ENCODE results near the gene UCN.
"Not testable (repeated sequence)": the region's sequence is repeated elsewhere in the genome, so short reads cannot be mapped to it uniquely, and the experiment has no call there.

The UCN gene

GRCh38 chr2:27270131-27270530 is 38.1 kb downstream of the UCN start:
- Histone ChIP-seq H3K9ac (ENCODE audit: low read length in 2 of 2) (no peak overlapping the region), H3K27me3 (ENCODE audit: control insufficient read depth in 1 of 2, insufficient read depth in 2 of 2, low read length in 2 of 2) (peaks cover 31% of the 10 kb centered on the region in 2 donors), H3K27ac (ENCODE audit: low read length) (no peak overlapping the region), H3K36me3 (ENCODE audit: control insufficient read depth in 2 of 2, insufficient read depth in 2 of 2, low read length in 2 of 2) (no peaks in the 10 kb centered on the region), H3K4me1 (ENCODE audit: control insufficient read depth, insufficient read depth, low read length) (peaks cover under 1% of the 10 kb centered on the region), H3K9me3 (ENCODE audit: control insufficient read depth in 2 of 2, low read length in 2 of 2) (no peaks in the 10 kb centered on the region), H3K4me3 (ENCODE audit: low read length in 2 of 2) (no peak overlapping the region)

- Histone ChIP-seq H3K4me1 (ENCODE audit: control insufficient read depth, insufficient read depth, low read length) (peaks cover 19% of the 10 kb centered on the region), H3K27me3 (ENCODE audit: control insufficient read depth in 1 of 2, insufficient read depth in 2 of 2, low read length in 2 of 2) (peaks cover 44 to 49% of the 10 kb centered on the region in 2 donors)
- H3K27ac ChIP-seq (ENCODE audit: low read length); H3K9me3 ChIP-seq (ENCODE audit: control insufficient read depth in 2 of 2, low read length in 2 of 2); H3K4me3 ChIP-seq (ENCODE audit: low read length in 2 of 2); H3K36me3 ChIP-seq (ENCODE audit: control insufficient read depth in 2 of 2, insufficient read depth in 2 of 2, low read length in 2 of 2); H3K9ac ChIP-seq (ENCODE audit: low read length in 2 of 2): not testable (repeated sequence)
These were observed 39.9 kb downstream of the UCN start for GRCh38 chr2:27268296-27268695.

- no peak overlapping the region for H3K27ac ChIP-seq (ENCODE audit: low read length)
- peaks cover 36% of the 10 kb centered on the region for H3K4me1 ChIP-seq (ENCODE audit: control insufficient read depth, insufficient read depth, low read length)
- no peaks in the 10 kb centered on the region for H3K36me3 ChIP-seq (ENCODE audit: control insufficient read depth in 2 of 2, insufficient read depth in 2 of 2, low read length in 2 of 2)
- peaks cover 53 to 68% of the 10 kb centered on the region in 2 donors for H3K27me3 ChIP-seq (ENCODE audit: control insufficient read depth in 1 of 2, insufficient read depth in 2 of 2, low read length in 2 of 2)
- H3K4me3 ChIP-seq (ENCODE audit: low read length in 2 of 2) = no peak overlapping the region
- H3K9me3 ChIP-seq (ENCODE audit: control insufficient read depth in 2 of 2, low read length in 2 of 2) = no peaks in the 10 kb centered on the region
- H3K9ac ChIP-seq (ENCODE audit: low read length in 2 of 2) = no peak overlapping the region
These were observed 42.7 kb downstream of the UCN start for GRCh38 chr2:27265536-27265870.

GRCh38 chr2:27264753-27265535 is 43.3 kb downstream of the UCN start:
- Histone ChIP-seq H3K27ac (ENCODE audit: low read length) (no peak overlapping the region), H3K36me3 (ENCODE audit: control insufficient read depth in 2 of 2, insufficient read depth in 2 of 2, low read length in 2 of 2) (no peaks in the 10 kb centered on the region), H3K9ac (ENCODE audit: low read length in 2 of 2) (no peak overlapping the region), H3K4me1 (ENCODE audit: control insufficient read depth, insufficient read depth, low read length) (peaks cover 36% of the 10 kb centered on the region), H3K4me3 (ENCODE audit: low read length in 2 of 2) (peak overlapping the region; percentile 34 to 59), H3K27me3 (ENCODE audit: control insufficient read depth in 1 of 2, insufficient read depth in 2 of 2, low read length in 2 of 2) (peaks cover 59 to 72% of the 10 kb centered on the region in 2 donors), H3K9me3 (ENCODE audit: control insufficient read depth in 2 of 2, low read length in 2 of 2) (no peaks in the 10 kb centered on the region)

- peaks cover 62 to 76% of the 10 kb centered on the region in 2 donors for H3K27me3 ChIP-seq (ENCODE audit: control insufficient read depth in 1 of 2, insufficient read depth in 2 of 2, low read length in 2 of 2)
- H3K9ac ChIP-seq (ENCODE audit: low read length in 2 of 2) = no peak overlapping the region
- no peaks in the 10 kb centered on the region for H3K36me3 ChIP-seq (ENCODE audit: control insufficient read depth in 2 of 2, insufficient read depth in 2 of 2, low read length in 2 of 2)
- no peak overlapping the region for H3K27ac ChIP-seq (ENCODE audit: low read length)
- H3K4me1 ChIP-seq (ENCODE audit: control insufficient read depth, insufficient read depth, low read length) = peaks cover 36% of the 10 kb centered on the region
- peak overlapping the region; percentile 34 to 60 for H3K4me3 ChIP-seq (ENCODE audit: low read length in 2 of 2)
- H3K9me3 ChIP-seq (ENCODE audit: control insufficient read depth in 2 of 2, low read length in 2 of 2) = no peaks in the 10 kb centered on the region
These were observed 43.9 kb downstream of the UCN start for GRCh38 chr2:27264253-27264752.

GRCh38 chr2:27263287-27264252 is 44.7 kb downstream of the UCN start:
- Histone ChIP-seq H3K27ac (ENCODE audit: low read length) (no peak overlapping the region), H3K9ac (ENCODE audit: low read length in 2 of 2) (no peak overlapping the region), H3K36me3 (ENCODE audit: control insufficient read depth in 2 of 2, insufficient read depth in 2 of 2, low read length in 2 of 2) (no peaks in the 10 kb centered on the region), H3K27me3 (ENCODE audit: control insufficient read depth in 1 of 2, insufficient read depth in 2 of 2, low read length in 2 of 2) (peaks cover 64 to 80% of the 10 kb centered on the region in 2 donors), H3K9me3 (ENCODE audit: control insufficient read depth in 2 of 2, low read length in 2 of 2) (no peaks in the 10 kb centered on the region), H3K4me1 (ENCODE audit: control insufficient read depth, insufficient read depth, low read length) (peaks cover 36% of the 10 kb centered on the region), H3K4me3 (ENCODE audit: low read length in 2 of 2) (peak overlapping the region; percentile 26 to 63)

- Histone ChIP-seq H3K27ac (ENCODE audit: low read length) (no peak within 1 kb of the TSS), H3K9me3 (ENCODE audit: control insufficient read depth in 2 of 2, low read length in 2 of 2) (no peaks in the 10 kb centered on the region), H3K4me1 (ENCODE audit: control insufficient read depth, insufficient read depth, low read length) (peaks cover 36% of the 10 kb centered on the region), H3K9ac (ENCODE audit: low read length in 2 of 2) (no peak within 1 kb of the TSS), H3K4me3 (ENCODE audit: low read length in 2 of 2) (peak within 1 kb of the TSS; percentile 26 to 63), H3K36me3 (ENCODE audit: control insufficient read depth in 2 of 2, insufficient read depth in 2 of 2, low read length in 2 of 2) (no peaks in the 10 kb centered on the region), H3K27me3 (ENCODE audit: control insufficient read depth in 1 of 2, insufficient read depth in 2 of 2, low read length in 2 of 2) (peaks cover 70 to 79% of the 10 kb centered on the region in 2 donors)
These were observed 45.6 kb downstream of the UCN start, which contains the start of gene SLC30A3 for GRCh38 chr2:27262379-27263286. Gene SLC30A3, minus strand, starts transcription at chr2:27263047. Its CDS starts 141 bp downstream, at chr2:27262906.

GRCh38 chr2:27261926-27262298 is 46.3 kb downstream of the UCN start:
- Histone ChIP-seq H3K36me3 (ENCODE audit: control insufficient read depth in 2 of 2, insufficient read depth in 2 of 2, low read length in 2 of 2) (no peaks in the 10 kb centered on the region), H3K4me1 (ENCODE audit: control insufficient read depth, insufficient read depth, low read length) (peaks cover 36% of the 10 kb centered on the region)

GRCh38 chr2:27261241-27261925 is 46.9 kb downstream of the UCN start:
- Histone ChIP-seq H3K4me3 (ENCODE audit: low read length in 2 of 2) (no peak overlapping the region), H3K9ac (ENCODE audit: low read length in 2 of 2) (no peak overlapping the region), H3K27ac (ENCODE audit: low read length) (no peak overlapping the region), H3K27me3 (ENCODE audit: control insufficient read depth in 1 of 2, insufficient read depth in 2 of 2, low read length in 2 of 2) (peaks cover 71 to 79% of the 10 kb centered on the region in 2 donors), H3K36me3 (ENCODE audit: control insufficient read depth in 2 of 2, insufficient read depth in 2 of 2, low read length in 2 of 2) (no peaks in the 10 kb centered on the region), H3K4me1 (ENCODE audit: control insufficient read depth, insufficient read depth, low read length) (peaks cover 36% of the 10 kb centered on the region), H3K9me3 (ENCODE audit: control insufficient read depth in 2 of 2, low read length in 2 of 2) (no peaks in the 10 kb centered on the region)

More at GRCh38 chr2:27261926-27262298, 46.3 kb downstream of the UCN start:
- Histone ChIP-seq H3K27me3 (ENCODE audit: control insufficient read depth in 1 of 2, insufficient read depth in 2 of 2, low read length in 2 of 2) (peaks cover 70 to 79% of the 10 kb centered on the region in 2 donors), H3K9me3 (ENCODE audit: control insufficient read depth in 2 of 2, low read length in 2 of 2) (no peaks in the 10 kb centered on the region), H3K27ac (ENCODE audit: low read length) (no peak overlapping the region), H3K4me3 (ENCODE audit: low read length in 2 of 2) (no peak overlapping the region), H3K9ac (ENCODE audit: low read length in 2 of 2) (no peak overlapping the region)

Data from stomach smooth muscle (tissue), 2 donors.